ENCODE measurements around the gene OTX2.

The OTX2 gene

DNA sequence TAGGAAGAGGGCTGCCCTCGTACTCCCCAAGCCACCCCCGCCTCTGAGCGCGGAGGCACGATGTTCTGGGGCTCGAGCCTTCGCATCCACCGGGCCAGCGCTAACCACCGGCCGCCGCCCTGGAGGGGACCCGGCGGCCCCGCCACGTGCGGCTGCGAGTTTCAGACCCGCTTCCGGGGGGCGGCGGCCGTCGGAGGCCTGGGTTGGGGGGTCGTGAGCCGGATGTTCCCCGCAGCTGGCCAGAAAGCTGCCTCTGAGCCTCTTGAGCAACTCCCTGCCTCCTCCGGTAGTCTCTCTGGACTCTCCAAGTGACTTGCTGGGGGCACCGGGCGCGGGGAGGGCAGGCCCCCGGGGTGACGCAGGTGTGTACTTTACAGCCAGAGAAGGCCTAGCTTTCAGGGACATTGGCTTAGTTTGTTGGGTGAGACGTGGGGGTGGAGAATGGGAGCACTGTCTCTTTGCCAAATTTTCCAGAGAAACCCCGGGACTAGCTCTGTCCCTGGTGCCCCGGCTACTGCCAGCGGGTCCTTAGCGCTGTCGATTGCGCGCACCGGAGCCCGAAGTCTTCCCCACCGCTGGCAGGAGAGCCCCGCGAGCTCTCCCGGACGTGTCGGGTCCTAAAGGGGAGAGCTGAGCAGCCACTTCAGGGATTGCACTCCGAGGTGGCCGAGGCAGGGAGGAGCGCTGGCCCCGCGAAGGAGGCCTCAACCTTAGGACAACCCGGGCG is 15.6 kb downstream of the OTX2 start:
- DNase-seq, result no peak

DNA sequence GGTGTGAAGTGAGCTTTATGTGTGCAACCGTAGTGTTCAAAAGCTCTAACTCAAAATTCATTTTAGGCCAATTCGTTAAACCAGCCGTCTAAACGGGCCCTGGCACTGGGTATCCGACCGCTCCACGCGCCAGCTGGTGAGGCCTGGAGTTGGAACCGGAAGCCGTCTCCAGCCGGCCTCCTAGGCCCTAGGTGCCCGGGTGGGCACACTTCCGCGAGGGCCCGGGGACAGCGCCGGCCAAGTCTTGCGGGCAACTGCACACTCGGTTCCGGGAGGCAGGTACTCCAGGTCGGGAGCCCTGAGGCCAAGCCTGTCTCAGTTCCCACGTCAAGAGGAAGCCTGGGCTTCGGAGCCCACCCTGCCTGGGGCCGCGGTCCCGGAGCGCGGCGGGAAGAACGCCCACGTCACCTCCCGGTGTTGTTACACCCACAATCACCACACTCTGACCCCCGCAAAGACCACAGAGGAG is 16.2 kb downstream of the OTX2 start:
- DNase-seq, result no peak

DNA sequence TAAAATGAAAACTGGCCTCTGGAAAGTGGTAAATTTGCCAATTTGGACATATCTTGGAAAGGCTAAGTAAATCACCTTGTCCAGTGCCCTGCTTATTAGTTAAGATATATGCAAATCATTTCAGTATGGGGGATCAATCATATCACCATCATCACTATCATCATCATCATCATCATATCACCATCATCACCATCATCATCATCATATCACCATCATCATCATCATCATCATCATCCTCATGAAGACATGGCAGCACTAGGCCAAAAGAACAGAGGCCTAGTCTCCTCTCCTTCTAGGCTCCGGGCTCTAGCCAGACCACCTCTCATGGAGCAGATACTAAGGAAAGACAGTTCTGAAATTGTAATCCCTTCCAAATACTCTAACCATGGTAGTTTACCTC is 20.3 kb downstream of the OTX2 start:
- DNase-seq, result no peak

DNA sequence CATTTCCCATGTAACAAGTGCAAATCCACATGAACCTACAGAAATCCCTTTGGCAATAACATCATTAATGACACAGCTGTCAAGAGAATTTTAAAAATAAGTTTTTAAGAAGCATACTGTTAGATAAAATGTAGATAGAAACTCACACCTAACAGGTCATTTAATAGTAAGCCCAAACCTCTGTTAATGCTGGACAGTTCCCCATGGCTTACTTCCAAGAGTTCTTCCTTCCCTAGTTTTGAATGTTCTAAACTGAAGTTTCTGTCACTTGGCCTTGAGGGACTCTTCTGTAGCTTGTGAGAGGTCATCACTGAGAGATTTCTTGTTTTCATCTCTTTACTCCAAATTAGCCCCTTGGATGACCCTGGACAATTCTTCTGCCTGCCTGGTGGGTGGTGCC is 22.7 kb downstream of the OTX2 start:
- DNase-seq, result no peak

GRCh38 chr14:56782711-56783110 is 27.6 kb downstream of the OTX2 start:
- DNase-seq, result no peak

- DNase-seq, result no peak
These were observed 35.8 kb downstream of the OTX2 start for GRCh38 chr14:56774503-56774902.

GRCh38 chr14:56770512-56770911 is 39.8 kb downstream of the OTX2 start:
- DNase-seq, result no peak

- no peak for DNase-seq
These were observed 49.9 kb downstream of the OTX2 start for GRCh38 chr14:56760164-56760914.

- no peak for DNase-seq
These were observed 50.6 kb downstream of the OTX2 start for GRCh38 chr14:56759633-56760032.

DNA sequence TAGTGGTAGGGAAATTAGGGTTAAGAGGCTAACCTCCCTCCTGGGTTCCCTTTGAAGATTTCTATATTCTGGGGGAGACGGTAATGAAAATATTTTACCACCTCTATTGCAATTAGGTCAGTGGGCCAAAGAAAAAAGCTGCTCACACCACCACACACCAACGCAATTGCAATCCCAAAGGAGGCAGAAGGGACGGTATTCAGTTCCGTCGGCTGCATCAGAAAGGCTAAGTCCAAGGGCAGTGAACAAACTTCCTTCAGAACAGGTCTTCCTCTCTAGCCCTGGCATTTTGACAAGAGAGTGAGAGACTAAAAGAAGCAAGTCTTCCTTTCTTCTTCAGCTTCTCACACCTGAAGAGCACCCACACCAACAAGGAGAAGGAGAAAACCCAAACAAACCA is 51.2 kb downstream of the OTX2 start:
- DNase-seq, result no peak

DNA sequence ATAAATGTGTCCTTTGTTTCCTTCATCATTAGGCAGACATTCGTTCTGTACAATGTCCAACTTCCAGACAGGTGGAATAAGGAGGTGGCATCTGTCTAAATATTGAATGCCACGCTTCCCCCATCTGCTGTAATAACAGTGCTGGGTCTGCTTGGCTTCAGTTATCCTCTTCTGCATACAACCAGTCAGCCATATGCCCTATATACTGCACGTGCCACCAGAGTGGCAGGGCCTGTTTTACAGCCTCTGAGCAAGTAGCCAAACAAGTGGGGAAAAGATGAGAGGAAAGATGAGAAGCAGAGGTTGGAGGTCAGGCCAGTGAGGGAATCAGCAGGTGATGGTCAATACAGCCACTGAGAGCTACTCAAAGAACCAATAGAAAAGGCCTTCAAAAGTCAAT is 55.4 kb downstream of the OTX2 start:
- DNase-seq, result peak; percentile 91 to 92

DNA sequence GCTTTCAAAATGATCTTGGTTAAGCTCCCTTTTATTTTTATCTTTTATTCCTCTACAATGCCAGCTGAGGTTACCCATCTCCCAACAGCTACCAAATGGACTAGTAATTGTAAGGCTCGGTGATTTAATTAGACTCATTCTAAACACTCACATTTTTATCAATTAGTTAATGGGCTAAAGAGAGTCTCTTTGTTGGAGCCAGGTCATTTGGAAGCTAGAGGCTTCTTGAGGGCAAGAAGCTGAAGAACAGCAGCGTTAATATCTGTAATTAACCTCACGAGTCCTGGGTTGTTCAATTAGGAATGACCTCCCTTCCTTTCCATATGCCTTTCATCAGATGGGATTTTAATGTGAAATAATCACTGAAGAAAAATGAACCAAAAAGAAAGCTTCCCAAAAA is 56.9 kb downstream of the OTX2 start:
- DNase-seq, result no peak

DNA sequence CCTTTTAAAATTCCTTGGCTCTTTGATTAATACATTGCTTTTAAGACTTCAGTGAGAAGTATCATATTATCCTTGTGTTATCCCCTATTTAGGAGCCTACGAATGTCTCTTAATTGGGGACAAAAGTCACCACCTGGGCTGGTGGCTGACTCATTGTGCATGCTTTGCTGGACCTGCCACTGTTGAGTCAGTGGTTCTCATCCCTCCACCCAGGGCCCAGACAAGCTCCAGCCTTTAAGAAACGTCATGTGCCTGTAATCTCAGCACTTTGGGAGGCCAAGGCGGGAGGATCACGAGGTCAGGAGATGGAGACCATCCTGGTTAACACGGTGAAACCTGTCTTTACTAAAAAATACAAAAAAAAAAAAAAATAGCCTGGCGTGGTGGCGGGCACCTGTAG is 57.9 kb downstream of the OTX2 start:
- no peak for DNase-seq

DNA sequence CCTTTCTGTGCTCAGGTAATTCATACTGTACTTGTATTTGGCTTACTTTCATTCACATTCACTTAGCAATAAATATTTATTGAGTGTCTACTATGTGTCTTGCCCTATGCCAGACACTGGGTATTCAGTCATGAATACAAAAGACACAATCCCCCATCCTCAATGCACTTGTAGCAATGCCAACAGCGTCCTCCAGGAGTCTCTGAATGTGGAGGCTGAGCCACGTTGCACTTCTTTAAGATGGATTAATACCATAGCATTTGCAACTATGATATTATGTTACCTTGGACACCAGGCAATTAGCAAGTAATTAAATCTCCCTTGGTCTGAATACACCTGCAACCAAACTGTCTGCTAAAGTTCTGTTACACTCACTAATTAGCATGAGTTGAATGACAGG is 58.8 kb downstream of the OTX2 start:
- peak in 1 of 2 experiments; percentile 57 for DNase-seq
